Activated CD4-positive, alpha-beta T cell treated with anti-CD3 and anti-CD28 coated beads, Interleukin-2, amount 50 U/mL, for 24 hours (primary cell): ENCODE data around the gene MOGAT3.

Source experiments
- DNase-seq, 2 donors: peaks; one replicate each; pipeline ENCODE4 v3.0.0-alpha.2; 2020; ENCODE audit warnings: low read depth in 1 of 2, low spot score in 1 of 2

MOGAT3 gene

GRCh38 chr7:101172854-101173751, 27.7 kb downstream of the MOGAT3 start:
- no peak for DNase-seq

GRCh38 chr7:101172005-101172853, 28.6 kb downstream of the MOGAT3 start:
- DNase-seq, result no peak

- no peak for DNase-seq
These were observed 29.4 kb downstream of the MOGAT3 start for GRCh38 chr7:101171442-101171837.

- no peak for DNase-seq
These were observed 30.0 kb downstream of the MOGAT3 start for GRCh38 chr7:101170617-101171441.

- DNase-seq, result peak; percentile 61 to 67
These were observed 30.8 kb downstream of the MOGAT3 start for GRCh38 chr7:101169838-101170551.

- DNase-seq, result no peak
These were observed 31.6 kb downstream of the MOGAT3 start for GRCh38 chr7:101169110-101169837.

GRCh38 chr7:101168412-101169049, 32.3 kb downstream of the MOGAT3 start:
- DNase-seq, result no peak

- no peak for DNase-seq
These were observed 33.0 kb downstream of the MOGAT3 start for GRCh38 chr7:101167645-101168411.

- no peak for DNase-seq
These were observed 33.8 kb downstream of the MOGAT3 start for GRCh38 chr7:101166909-101167644.

GRCh38 chr7:101166648-101166908, 34.3 kb downstream of the MOGAT3 start:
- DNase-seq, result no peak

- DNase-seq, result no peak
These were observed 34.7 kb downstream of the MOGAT3 start for GRCh38 chr7:101165958-101166647.

GRCh38 chr7:101165075-101165957, 35.5 kb downstream of the MOGAT3 start, which contains the start of gene VGF:
Gene VGF (minus strand): TSS chr7:101165569. CDS start chr7:101164843, 726 bp downstream.
- DNase-seq, result peak; percentile 76 to 88

- DNase-seq, result no peak
These were observed 36.6 kb downstream of the MOGAT3 start for GRCh38 chr7:101164071-101164840.

- DNase-seq, result no peak
These were observed 37.4 kb downstream of the MOGAT3 start for GRCh38 chr7:101163279-101164070.
